Measurements from ENCODE around the gene VGLL4. TPM values are rescaled to one million over a fixed set of nuclear protein-coding genes. Genes with fewer than 3 reads are reported as not detected.
A peak's percentile ranks its signal among the peaks of the same experiment; 100 is the strongest.

The VGLL4 gene
- total and polyA plus RNA-seq, 2 of the 4 experiments (the other 2 are of a cell fraction) = 26.2 to 35.4 TPM

- in situ Hi-C loops (cut with MboI; ENCODE audit: low sequenced_read_pairs) = no loop called here
- no TSS peak for BruUV-seq (replicated peaks)
- CTCF ChIA-PET = no interaction called here
Observed at GRCh38 chr3:11607816-11608215, 35.9 kb downstream of the VGLL4 start.

More at GRCh38 chr3:11607816-11608215, 35.9 kb downstream of the VGLL4 start:
- peaks cover 41% of the 10 kb centered on the region for H4K20me1 ChIP-seq (ENCODE audit: insufficient read depth, low read length)
- DNase-seq (peak; percentile 70), ATAC-seq (ENCODE audit: low read depth) (no peak)
- no peak overlapping the region; the same call in 1 of the 2 replicates for H3K4me3 ChIP-seq (ENCODE audit: insufficient read depth, low read depth, low read length)
- H2BK120ac ChIP-seq (ENCODE audit: low read depth, low read length) = peak overlapping the region; percentile 52
- peak overlapping the region; percentile 48 for H3K56ac ChIP-seq (ENCODE audit: extremely low read depth, insufficient read depth, low read length)
- peaks cover 45% of the 10 kb centered on the region for H3K4me1 ChIP-seq (ENCODE audit: control insufficient read depth, insufficient read depth, low read length)
- WGBS, 2 experiments (ENCODE audit: extremely low coverage in 2 of 2, insufficient read length in 1 of 2) = no CpG with 5 or more reads among the region's 3 CpGs
- no peak overlapping the region for H4K91ac ChIP-seq (ENCODE audit: insufficient read depth, low read depth, low read length)
- peaks cover 28% of the 10 kb centered on the region for H3K9me1 ChIP-seq (ENCODE audit: insufficient read depth, low read length)
- H2AK9ac ChIP-seq (replicated peaks; ENCODE audit: low read depth, low read length, poor library complexity) = no peak overlapping the region
- H3K4ac ChIP-seq (ENCODE audit: low read depth, low read length) = peak overlapping the region; percentile 53
- peaks cover 16 to 76% of the 10 kb centered on the region in 2 experiments for H3K79me1 ChIP-seq (ENCODE audit: low read depth in 1 of 2, low read length in 2 of 2)
- peak; percentile 9; the same call in 1 of the 2 replicates for TF ChIP-seq MAFK (IDR thresholded peaks at IDR 0.05; ENCODE audit: low read depth, low read length)
- peak; percentile 79 for TF ChIP-seq CEBPB (IDR thresholded peaks at IDR 0.05; ENCODE audit: low read depth, low read length)
- TF ChIP-seq FOS (IDR thresholded peaks at IDR 0.05; ENCODE audit: low read depth, low read length) = no peak
- no peak for TF ChIP-seq BHLHE40 (IDR thresholded peaks at IDR 0.05; ENCODE audit: low read depth, low read length)
- H3K23ac ChIP-seq (ENCODE audit: low read depth, low read length) = peak overlapping the region; percentile 63; the same call in 1 of the 2 replicates
- POLR2A ChIA-PET (ENCODE audit: unreplicated experiment) = interaction anchor here (0.6 kb wide), 1 partner anchor 976 kb away, joined by 3 read pairs; no protein-coding TSS in a partner anchor
- H4K5ac ChIP-seq (ENCODE audit: low read depth, low read length) = peak overlapping the region; percentile 74; the same call in 1 of the 2 replicates
- peak overlapping the region; percentile 43; the same call in 1 of the 3 replicates for H2BK15ac ChIP-seq (ENCODE audit: low read depth, low read length)
- H3K14ac ChIP-seq (replicated peaks; ENCODE audit: low read depth, low read length) = peak overlapping the region; percentile 53
- dilution Hi-C loops (cut with HindIII; ENCODE audit: low sequenced_read_pairs, unreplicated experiment) (no loop called here), intact Hi-C loops (cut with micrococcal nuclease) (no loop called here)
- peak overlapping the region; percentile 90; the same call in 1 of the 2 replicates for H3K27ac ChIP-seq (ENCODE audit: insufficient read depth, low read length)
- peak overlapping the region; percentile 95 for H2BK5ac ChIP-seq (ENCODE audit: low read depth, low read length, poor library complexity, severe bottlenecking)
- H3K18ac ChIP-seq (ENCODE audit: low read depth, low read length) = peak overlapping the region; percentile 86; the same call in 1 of the 2 replicates
- H3K9me3 ChIP-seq (ENCODE audit: control insufficient read depth, insufficient read depth, low read length) = no peaks in the 10 kb centered on the region
- H4K8ac ChIP-seq (ENCODE audit: low read depth in 2 of 2, low read length in 2 of 2) = peak overlapping the region in 1 of 2 experiments; percentile 29; a peak in 2 of 4 replicates
- H3K9ac ChIP-seq (ENCODE audit: low read depth, low read length) = peak overlapping the region; percentile 75; the same call in 1 of the 2 replicates
- H3K27me3 ChIP-seq (ENCODE audit: control insufficient read depth, insufficient read depth, low read length) = no peaks in the 10 kb centered on the region
- no peak overlapping the region for H2AFZ ChIP-seq (replicated peaks; ENCODE audit: low read length, poor library complexity)
- H3K36me3 ChIP-seq (ENCODE audit: control insufficient read depth, insufficient read depth, low read length) = peaks cover 6% of the 10 kb centered on the region
- H2AK5ac ChIP-seq (ENCODE audit: low read depth, low read length) = peak overlapping the region; percentile 65; the same call in 1 of the 2 replicates
- H2BK20ac ChIP-seq (ENCODE audit: low read depth, low read length) = peak overlapping the region; percentile 23; the same call in 1 of the 2 replicates
- H3K4me2 ChIP-seq (ENCODE audit: low read depth, low read length) = peak overlapping the region; percentile 73

Measured in IMR-90 (cell line).